ENCODE results near the gene KLF2.
"Not testable (repeated sequence)": the region's sequence is repeated elsewhere in the genome, so short reads cannot be mapped to it uniquely, and the experiment has no call there.

Gene KLF2

DNA sequence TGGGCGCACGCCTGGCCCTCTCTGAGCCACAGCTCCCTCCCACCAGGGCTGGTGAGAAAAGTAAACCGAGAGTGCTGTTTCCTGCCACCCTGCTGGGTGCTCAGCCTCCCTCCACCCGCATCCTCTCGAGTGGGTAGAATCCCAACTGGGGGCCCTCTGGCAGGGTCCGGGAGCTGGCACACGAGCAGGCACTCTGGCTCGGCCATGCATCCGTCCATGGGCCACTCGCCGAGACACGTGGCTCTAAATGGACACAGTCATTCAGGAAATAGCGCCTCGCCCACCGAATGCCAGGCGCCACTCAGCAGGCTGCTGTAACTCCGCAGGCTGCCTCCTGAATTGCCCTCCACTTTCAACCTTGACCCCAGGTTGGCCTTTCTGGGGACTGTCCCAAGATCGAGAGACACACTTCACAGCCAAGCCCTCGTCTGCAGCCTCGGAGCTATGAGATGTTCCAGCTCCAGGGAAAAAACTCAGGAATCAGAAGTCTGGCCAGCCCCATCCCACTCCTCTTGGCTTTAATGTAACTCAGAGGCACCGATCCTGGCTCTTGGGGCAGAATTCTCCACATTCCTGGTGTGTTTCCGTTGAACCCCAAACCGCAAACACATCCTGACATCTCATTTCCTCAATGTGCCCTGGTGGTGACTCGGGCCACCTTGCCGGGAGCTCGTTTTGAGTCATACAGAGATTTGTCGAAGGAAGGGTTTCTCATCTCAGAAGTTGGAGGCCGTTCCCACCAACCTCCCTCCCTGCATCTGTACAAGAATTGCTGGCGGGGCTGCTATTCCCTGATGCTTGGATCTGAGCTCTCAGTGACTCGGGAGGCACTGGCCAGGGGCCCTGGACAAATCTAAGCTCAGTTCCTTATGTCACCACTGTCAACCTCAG, 14.1 kb downstream of the KLF2 start:
- peak; percentile 47 for DNase-seq

DNA sequence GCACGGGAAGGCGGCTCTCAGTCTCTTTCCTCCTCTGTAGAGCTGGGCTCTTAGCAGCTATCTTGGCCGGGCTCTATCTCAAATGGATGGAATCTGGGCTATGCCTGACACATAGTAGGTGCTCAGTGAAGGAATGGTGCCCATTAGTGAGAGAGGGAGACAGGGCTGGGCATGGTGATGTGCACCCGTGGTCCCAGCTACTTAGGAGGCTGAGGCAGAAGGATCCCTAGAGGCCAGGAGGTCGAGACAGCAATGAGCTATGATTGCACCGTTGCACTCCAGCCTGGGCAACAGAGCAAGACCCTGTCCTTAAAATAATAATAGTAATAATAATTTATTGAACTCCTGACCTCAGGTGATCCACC, 14.7 kb downstream of the KLF2 start:
- no peak for DNase-seq

DNA sequence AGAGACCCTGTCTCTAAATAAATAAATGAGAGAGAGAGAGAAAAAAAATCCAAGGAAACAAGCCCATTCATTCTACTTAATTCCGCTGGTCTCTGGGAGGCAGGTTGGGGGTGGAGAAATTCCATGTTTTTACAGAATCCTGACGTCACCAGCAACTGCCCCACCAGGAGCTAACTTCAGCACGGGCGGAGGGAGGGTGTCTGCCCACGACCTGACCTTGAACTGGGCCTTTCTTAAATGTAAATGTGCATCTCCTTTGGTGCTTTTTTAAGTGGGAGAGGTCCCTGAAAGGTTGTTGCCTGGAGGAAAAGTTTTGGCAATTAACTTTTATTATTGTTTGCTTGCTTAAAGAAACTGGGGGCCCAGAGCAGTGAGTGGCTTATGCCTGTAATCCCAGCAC, 15.5 kb downstream of the KLF2 start:
- no peak for DNase-seq

DNA sequence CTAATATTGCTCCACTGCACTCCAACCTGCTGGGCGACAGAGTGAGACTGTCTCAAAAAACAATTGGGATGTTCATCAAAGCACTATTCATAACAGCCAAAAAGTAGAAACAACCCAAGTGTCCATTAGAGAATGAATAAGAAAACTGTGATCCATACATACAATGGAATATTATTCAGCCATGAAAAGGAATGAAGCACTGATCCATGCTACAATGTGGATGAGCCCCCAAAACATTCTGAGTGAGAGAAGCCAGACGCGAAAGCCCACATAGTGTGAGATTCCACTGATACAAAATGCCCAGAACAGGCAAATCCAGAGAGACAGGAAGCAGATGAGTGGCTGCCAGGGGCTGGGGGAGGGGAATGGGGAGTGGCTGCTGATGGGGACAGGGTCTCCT, 16.0 kb downstream of the KLF2 start:
- no peak for DNase-seq

DNA sequence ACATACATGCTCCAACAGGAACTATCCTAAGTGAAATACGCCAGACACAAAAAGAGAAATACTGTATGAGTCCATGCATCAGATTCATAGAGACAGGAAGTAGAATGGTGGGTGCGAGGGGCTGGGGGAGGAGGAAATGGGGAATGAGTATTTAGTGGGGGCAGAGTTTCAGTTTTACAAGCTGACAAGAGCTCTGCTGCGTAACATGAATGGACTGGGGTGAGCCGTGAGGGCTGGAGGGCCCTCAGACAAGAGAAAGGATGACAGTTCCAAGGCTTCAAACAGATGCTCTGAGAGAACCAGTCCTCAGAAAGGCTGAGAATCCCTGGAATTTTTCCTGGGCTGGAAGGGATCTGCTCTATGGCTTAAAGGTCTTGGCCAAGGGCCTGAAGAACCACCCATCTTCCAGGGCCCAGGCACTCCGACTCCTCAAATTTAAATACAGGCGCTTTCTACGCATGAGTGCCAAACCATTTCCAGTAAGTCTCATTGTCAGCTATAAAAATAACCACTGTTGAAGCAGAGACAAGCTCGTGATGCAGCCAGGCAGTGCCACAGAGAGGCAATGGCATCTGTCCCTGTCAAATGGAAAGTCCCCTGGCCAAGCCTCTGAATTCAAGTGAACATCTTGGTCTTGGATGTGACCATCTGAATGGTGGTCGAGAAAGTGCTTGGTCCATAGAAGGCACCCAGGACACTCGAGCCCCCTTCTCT, 17.5 kb downstream of the KLF2 start:
- no peak for DNase-seq

DNA sequence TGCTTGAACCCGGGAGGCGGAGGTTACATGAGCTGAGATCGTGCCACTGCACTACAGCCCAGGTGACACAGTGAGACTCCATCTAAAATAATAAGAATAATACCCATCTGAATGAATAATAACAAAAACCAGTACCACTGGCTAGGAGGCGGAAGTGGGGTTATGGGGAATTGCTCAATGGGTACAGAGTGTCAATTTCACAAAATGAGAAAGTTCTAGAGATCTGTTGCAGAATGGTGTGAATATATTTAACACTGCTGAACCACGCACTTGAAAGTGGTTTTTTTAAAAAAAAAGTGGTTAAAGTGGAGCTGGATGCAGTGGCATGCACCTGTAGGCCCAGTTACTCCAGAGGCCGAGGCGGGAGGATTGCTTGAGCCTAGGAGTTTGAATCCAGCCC, 18.5 kb downstream of the KLF2 start:
- no peak for DNase-seq

DNA sequence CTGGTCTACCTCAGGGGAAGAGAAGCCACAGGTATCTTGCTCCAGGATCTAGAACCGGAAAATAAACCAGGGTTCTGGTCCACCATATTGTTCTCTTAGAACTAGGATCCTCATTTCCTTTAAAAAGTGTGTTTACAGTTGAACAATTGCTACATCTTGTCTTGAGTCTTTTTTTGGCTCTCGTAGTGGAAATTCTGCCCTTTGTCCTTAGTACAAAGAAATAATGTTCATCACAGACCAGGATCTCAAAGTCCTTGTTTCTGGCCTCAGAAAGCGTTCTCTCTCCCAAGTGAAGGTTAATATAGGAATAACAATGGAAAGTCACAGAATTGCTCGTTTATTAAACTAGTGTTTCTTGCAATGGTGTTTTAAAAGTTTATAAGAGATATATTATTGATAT, 20.8 kb downstream of the KLF2 start:
- DNase-seq = no peak

DNA sequence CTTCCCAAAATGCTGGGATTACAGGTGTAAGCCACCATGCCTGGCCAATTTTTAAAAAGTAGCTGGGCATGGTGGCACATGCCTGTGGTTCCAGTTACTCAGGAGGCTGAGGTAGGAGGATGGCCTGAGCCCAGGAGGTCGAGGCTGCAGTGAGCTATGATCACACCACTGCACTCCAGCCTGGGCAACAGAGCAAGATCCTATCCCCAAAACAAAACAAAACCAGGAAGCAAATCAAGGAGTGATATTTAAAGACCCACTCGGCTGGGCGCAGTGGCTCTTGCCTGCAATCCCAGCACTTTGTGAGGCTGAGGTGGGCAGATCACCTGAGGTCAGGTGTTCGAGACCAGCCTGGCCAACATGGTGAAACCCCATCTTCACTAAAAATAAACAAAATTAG, 22.5 kb downstream of the KLF2 start:
- not testable (repeated sequence) for DNase-seq

DNA sequence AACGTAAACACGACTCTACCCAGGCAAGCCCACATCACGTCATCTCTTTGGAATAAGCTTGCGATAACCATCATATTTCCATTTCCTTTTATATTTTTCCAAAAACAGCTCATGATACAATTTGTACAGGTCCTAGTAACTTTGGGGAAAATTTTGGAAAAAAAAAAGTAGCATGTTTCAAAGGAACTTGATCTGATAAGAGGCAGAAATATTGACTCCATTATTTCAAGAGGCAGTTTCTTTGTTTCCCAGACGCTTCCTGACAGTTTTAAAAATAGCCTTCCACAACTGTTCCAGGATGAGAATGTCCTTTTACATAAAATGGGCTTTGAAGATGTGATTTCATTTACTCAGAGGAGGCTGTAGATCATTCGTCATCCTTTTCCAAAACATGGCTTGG, 23.1 kb downstream of the KLF2 start:
- no peak for DNase-seq

DNA sequence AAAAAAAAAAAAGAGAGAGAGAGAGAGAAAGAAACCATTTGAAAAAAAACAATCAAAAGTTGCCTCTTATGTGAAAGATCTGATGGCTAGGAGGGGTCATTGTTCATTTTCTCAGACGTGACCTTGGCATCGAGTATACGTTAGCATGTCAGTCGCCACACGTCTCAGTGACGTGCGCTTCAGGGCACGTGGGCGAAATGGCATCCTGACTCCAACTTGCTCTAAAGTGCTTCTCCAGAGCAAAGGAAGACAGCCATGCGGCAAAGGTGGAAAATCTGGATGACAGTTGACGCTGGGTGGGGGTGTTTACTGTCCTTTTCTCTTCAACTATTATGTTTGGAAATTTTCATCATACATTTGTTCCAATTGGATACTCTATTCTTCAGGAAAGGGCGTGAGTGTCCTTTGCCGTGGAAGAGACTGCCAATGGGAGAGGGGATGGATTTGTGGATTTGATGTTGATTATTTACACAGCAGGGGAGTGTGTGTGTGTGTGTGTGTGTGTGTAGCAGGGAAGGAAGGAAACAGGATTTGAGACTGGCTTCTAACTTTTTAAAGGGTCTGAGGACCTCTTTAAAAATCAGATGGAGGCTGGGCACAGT, 25.0 kb downstream of the KLF2 start:
- no peak for DNase-seq

DNA sequence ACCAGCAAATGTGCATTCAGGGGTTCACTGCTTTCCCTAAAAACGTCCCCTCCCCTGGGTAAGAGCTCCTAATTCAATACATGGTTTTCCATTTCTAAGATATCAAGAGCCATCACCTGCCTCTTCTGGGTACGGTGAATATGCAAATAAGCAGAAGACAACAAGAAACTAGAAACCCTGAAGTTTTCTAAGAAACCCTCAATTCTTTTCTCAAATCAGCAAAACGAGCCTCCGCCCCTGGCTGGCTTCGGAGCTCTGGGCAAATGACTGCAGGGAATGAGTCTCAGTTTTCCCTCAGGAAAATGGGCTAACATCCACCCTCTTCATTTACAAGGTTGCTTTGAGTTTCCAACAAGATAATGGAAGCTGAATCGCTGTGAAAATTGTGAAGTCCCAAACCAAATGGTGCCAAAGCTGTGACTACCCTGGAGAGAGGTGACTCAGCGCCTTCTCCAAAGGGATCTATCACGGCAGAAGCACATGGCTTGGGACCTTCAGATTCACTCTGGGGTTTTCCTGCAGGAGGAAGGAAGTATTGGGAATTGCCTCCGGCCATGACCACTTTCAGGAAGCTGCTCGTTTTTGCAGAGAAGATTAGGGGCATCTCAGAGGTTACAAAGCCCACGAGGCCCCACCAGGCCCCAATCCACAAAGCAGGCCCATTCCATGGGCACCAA, 26.6 kb downstream of the KLF2 start:
- DNase-seq = no peak

DNA sequence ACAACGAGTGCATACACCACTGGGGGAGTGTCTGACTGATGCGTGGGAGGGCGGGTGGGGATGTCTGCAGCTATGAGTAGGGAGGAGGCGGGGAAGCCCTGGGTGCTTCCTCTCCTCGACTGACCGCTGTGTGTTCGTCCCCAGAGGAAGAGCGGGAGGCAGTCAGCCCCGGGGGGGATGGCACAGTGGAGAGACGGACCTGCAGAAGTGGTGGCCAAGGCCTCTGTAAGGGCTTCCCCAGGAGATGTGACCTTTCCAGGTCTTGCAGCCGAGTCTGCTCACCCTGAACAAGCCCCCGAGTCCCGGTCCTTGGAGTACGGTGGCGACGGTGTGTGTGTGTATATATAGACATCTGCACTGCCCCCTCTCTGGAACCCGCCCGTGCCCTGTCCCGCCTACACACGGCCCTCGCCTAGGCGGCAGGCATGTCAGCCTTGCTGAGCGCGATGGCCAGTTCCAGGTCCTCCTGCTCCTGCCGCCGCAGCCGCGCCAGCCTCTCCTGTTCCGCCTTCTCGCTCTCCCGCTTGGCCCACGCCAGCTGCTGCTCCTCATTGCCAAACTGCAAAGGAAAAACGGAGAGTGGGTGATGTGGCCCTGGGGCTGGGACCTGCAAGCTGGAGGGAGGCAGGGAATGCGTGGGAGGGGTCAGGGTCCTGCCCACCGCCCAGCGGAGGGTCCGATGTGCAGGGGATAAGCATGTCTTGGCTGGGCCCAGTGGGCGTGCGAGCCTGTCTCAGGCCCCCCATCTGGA, 30.8 kb downstream of the KLF2 start:
- DNase-seq = no peak

DNA sequence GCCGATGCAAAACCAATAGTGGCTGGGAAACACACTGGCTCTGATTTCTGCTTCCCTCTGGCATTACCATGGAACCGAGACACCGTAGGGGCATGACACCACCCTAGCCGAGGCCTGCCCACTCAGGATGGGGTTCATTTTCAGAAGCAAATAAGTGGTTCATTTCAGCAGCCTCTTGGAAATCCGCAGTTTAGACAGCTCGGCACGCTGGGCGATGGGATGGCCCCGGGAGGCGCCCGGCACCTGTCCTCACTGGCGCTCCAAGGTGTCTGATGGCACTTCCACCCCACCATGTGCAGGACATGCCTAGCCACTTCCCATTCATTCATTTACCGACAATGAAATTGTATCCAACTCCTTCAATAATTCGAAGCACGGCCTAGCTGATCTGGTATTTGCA, 33.8 kb downstream of the KLF2 start:
- DNase-seq = no peak

DNA sequence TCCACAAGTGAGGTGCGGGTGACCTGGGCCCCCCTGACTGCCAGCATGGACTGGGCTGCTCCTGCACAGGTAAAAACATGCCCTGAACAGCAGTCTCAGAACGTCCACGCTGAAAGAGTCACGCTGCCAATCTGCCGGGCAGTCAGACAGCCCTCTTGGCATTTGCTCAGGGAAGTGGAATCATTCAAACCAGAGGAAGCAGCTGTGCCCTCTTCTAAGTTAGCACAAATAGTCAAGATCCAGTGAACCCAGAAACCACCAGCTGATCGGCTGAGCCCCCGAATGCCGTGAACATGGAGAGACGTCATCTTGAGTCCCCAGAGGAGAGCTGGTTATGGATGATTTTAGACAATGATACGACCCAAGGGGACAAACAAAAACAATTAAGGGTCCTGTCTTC, 34.4 kb downstream of the KLF2 start:
- no peak for DNase-seq

DNA sequence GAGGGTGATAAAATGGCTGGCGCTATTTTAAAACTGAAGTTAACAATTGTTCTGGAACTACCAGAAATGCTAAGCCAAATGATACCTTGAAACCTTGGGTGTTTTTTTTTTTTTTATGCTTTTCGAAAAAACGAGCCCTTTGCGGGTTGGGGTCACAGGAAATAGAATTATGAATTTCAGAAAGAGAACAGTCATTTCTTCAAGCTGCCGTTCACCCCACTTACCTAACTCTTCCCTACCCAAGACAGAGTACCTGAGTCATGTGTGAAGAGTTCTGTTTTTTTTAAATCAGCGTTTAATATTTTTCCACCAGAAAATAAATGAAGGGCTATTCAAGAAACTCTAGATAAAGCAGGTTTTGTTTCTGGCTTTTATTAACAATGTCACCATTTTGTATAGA, 35.3 kb downstream of the KLF2 start:
- DNase-seq = no peak

DNA sequence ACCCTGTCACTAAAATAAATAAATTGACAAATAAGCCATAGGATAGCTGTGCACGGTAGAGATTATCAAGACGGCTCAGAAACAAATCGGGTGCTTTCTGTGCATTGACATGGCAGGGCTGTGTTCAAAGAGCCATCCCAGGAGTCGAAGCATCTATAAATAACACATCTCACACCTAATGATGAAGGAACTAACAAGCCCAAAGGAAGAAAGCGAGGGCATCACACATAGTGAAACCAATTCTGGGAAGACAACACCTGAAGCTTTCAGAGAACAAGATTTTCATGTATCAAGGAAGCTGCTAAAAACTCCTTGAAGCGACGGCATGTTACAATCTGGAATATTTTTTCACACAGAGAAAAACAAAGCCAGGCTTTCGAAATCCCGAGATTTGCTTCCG, 36.1 kb downstream of the KLF2 start:
- no peak for DNase-seq

DNA sequence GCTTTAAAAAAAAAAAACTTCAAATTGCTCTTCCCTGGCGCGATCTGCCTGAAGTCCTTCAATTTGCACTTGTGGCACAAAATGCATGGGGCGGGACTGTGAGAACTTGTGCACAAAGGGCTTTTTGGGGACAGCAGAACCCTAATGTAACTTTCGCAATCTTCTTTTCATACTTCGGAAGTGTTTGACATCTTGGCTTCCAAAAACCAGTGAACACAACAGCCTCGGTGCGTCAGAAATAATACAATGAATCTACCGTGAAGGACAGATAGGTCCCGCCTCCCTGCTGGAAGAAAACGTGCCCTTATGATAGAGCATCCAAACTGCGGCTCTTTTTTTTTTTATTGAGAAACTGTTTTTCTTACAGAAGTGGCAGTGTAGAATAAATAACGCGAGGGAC, 36.6 kb downstream of the KLF2 start:
- DNase-seq = no peak

DNA sequence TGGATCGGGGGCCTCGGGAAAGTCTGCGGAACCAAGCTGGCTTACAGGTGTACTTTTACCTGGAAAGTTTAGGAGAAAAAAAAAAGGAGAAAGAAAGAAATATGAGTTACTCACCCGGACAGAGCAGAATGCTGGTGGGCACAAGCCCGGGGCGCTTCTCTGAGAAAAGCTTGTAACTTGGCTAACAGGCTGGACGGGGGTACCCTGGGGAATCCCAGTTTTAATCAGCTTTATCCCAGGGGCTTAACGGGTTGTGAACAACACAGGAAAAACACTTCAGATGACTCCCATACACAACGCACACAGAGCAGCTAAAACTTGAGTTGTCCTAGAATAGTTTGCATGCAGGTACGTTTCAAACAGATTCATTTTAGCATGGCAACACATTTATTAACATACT, 37.3 kb downstream of the KLF2 start:
- no peak for DNase-seq

DNA sequence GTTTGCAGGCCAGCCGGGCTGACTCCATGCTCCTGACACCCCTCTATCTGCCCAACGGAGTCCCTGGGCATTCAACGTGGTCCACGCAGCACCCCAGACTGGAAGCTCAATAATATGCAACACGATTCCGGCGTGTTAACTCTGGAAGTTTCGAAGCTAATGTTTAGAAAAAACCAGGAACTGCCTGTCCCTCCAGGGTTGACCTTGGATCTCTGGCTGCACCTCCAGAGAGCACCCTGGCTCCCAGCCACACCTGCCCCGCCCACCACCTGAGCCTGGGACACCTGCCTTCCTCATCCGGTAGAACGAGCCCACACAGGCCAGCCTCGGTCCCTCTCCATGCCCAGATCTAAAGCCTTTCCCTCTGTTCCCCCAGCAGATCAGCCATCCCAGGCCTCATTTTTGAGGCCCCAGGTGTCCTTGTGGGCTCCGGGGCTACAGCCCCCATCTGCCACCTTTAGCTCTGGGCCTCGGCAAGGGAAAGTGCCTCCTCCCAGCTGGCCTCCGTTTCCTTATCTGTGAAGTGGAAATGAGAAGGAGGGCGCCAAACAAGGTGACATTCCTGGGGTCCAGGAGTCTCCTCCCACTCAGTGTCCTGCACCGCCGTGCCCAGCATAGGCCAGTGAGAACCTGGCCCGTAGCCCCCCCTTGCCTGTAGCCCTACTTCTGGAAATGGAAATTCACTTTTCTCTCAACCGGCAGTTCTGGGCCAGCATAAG, 38.7 kb downstream of the KLF2 start:
- no peak for DNase-seq

DNA sequence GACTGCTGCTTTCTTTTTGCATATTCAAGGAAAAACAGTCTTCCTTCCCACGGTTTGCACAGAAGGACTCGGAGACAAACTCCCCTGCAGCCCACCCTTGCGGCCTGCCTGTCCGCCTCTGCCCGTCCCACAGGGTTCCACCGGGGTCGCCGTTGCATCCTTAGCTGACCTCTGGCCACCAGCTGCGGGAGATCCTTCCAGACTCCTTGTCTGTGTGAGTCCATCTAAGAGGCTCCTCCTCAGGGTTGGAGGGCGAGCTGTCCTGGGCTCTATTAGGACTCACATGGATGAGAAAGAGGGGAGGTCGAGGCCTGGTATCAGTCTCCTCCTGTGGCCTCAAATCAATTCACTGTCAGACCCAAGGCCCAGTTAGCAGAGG, 39.2 kb downstream of the KLF2 start:
- DNase-seq = no peak

DNA sequence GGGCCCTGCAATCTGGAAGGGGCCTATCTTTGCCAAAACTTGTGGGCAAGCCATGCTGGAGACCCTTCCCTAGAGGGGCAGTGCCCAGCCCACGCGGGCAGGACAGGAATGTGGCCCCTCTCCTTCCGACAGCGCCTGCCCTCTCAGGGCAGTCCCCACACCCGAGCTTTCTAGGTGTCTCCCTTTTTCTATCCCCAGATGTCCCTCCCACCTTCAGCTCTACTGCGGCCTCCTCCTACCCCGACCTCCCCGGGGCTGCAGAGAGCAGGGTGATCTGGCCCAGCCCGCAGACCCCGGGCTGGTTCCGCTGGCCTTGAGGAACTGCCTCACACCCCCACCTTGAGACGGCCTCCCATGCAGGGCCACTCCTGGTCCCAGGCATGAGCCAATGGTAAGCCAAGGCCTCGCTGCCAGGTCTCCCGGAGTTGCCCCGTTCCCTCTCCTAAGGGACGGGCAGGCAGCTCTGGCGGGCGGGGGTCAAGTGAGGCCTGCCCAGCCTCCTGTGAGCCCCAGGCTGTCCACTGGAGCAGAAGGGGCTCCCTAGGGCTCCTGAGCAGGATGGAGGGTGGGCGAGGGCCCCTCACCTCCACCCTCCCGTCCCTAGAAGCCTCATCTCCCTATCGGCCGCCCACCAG, 39.7 kb downstream of the KLF2 start:
- no peak for DNase-seq

All from activated effector memory CD4-positive, alpha-beta T cell treated with Interleukin-2 at 50 U/mL for 16 hours (primary cell).